ENCODE measurements around the gene ORAI3. TPM values are rescaled to one million over a fixed set of nuclear protein-coding genes. Genes with fewer than 3 reads are reported as not detected.

ORAI3 gene
- total RNA-seq (2021; ENCODE audit: unreplicated experiment), result 9.0 TPM
- 8.1 and 8.7 TPM in 2 replicates for polyA plus RNA-seq (2012)
- Bru-seq, nascent RNA, result percentile 45 among the genes with signal in this experiment
- BruChase-seq, experiment 1, labeled RNA remaining after a 6-hour chase, result percentile 78 among the genes with signal in this experiment
- percentile 64 among the genes with signal in this experiment for BruChase-seq, experiment 2, labeled RNA remaining after a 2-hour chase
- long read RNA-seq, transcript ORAI3-201 (2 exons, 2,206 nt), result major isoform, 15 of 18 reads
- long read RNA-seq, partial matches to known transcripts, result 0 of 18 reads
- long read RNA-seq, other reads (novel, unspliced or antisense), result 3 of 18 reads

GRCh38 chr16:30948667-30949649 lies at the start of gene ORAI3:
Gene ORAI3, plus strand, starts transcription at chr16:30949068. Its CDS starts 222 bp downstream, at chr16:30949290.
- Histone ChIP-seq H3K4me3 (replicated peaks in 1 of 2; ENCODE audit: low read depth in 1 of 2, low read length in 2 of 2) (peak within 1 kb of the TSS; percentile 65 to 77), H3K4me1 (ENCODE audit: control insufficient read depth in 1 of 2, insufficient read depth in 2 of 2, low read length in 2 of 2) (peaks cover 20 to 42% of the 10 kb centered on the region in 2 experiments), H3K9ac (ENCODE audit: low read length) (peak within 1 kb of the TSS; percentile 82), H4K20me1 (ENCODE audit: insufficient read depth) (no peaks in the 10 kb centered on the region), H3K36me3 (ENCODE audit: control insufficient read depth in 1 of 2, insufficient read depth in 2 of 2, low read length in 2 of 2) (peaks cover 7 to 12% of the 10 kb centered on the region in 2 experiments; a peak in 3 of 4 replicates), H3K9me2 (ENCODE audit: insufficient read depth) (no peaks in the 10 kb centered on the region), H2AFZ (ENCODE audit: low read depth, low read length, poor library complexity, severe bottlenecking) (no peak within 1 kb of the TSS), H3K27ac (ENCODE audit: low read depth, low read length) (peak within 1 kb of the TSS; percentile 96), H3K4me2 (ENCODE audit: low read length) (peak within 1 kb of the TSS; percentile 99), H3K9me3 (ENCODE audit: control insufficient read depth in 1 of 2, insufficient read depth in 1 of 2, low read depth in 1 of 2, low read length in 2 of 2) (no peaks in the 10 kb centered on the region), H3K79me2 (ENCODE audit: insufficient read depth, low read length) (peaks cover 3% of the 10 kb centered on the region; the same call in 1 of the 2 replicates), H3K27me3 (ENCODE audit: insufficient read depth, low read length) (no peaks in the 10 kb centered on the region)
- RAD21 ChIA-PET (ENCODE audit: low non-redundant PET in 1 of 2, low total read pairs in 2 of 2, uncharacterized antibody in 2 of 2, unreplicated experiment in 2 of 2), result no interaction called here
- POLR2A ChIA-PET, result interaction anchor here (0.6 kb wide), 2 partner anchors 126 to 411 kb away, joined by 3 to 4 read pairs; no protein-coding TSS in a partner anchor
- DNase-seq (ENCODE audit: low read depth, low spot score) (no peak), ATAC-seq (peak; percentile 61)
- CTCF ChIA-PET, result interaction anchor here (0.6 to 1.0 kb wide), 2 partner anchors 10 to 435 kb away, joined by 3 read pairs; no protein-coding TSS in a partner anchor
- BruUV-seq (replicated peaks), result no TSS peak
- intact Hi-C loops (cut with micrococcal nuclease), result no loop called here
- TF ChIP-seq CEBPB (IDR thresholded peaks at IDR 0.05; ENCODE audit: low read depth), result no peak
- peak; percentile 6 for TF ChIP-seq TCF7L2 (IDR thresholded peaks at IDR 0.05; ENCODE audit: borderline replicate concordance, extremely low read depth, insufficient read depth, insufficient read length)
- TF ChIP-seq POLR2A (IDR thresholded peaks at IDR 0.05; ENCODE audit: borderline replicate concordance, extremely low read depth, insufficient read depth, insufficient read length), result peak; percentile 28
- TF ChIP-seq POLR2AphosphoS5 (IDR thresholded peaks at IDR 0.05; ENCODE audit: low read depth, low read length), result peak; percentile 86
- peak; percentile 57; the same call in 1 of the 2 replicates for TF ChIP-seq ZFX (IDR thresholded peaks at IDR 0.05)
- no peak for TF ChIP-seq CBX3 (IDR thresholded peaks at IDR 0.05; ENCODE audit: low read depth)

GRCh38 chr16:30899794-30900193 lies 49.1 kb upstream of the ORAI3 start:
- intact Hi-C loops (cut with micrococcal nuclease), result loop anchor here (5.0 kb wide), 1 partner anchor 57 kb away; no protein-coding TSS in a partner anchor
- no peak for TF ChIP-seq MAX (IDR thresholded peaks at IDR 0.05)
- no peak for TF ChIP-seq JUND (IDR thresholded peaks at IDR 0.05)
- no peak for TF ChIP-seq RAD21 (IDR thresholded peaks at IDR 0.05; ENCODE audit: low read depth)
- no peak for TF ChIP-seq REST (IDR thresholded peaks at IDR 0.05; ENCODE audit: low read depth)
- TF ChIP-seq SIN3A (IDR thresholded peaks at IDR 0.05; ENCODE audit: low read depth), result no peak
- TF ChIP-seq CEBPB (IDR thresholded peaks at IDR 0.05; ENCODE audit: low read depth), result no peak
- TF ChIP-seq ATF3 (IDR thresholded peaks at IDR 0.05), result no peak
- TF ChIP-seq POLR2AphosphoS5 (IDR thresholded peaks at IDR 0.05; ENCODE audit: low read depth, low read length), result no peak
- no peak for TF ChIP-seq ZNF274 (IDR thresholded peaks at IDR 0.05; ENCODE audit: low read depth, low read length)
- TF ChIP-seq FOSL1 (IDR thresholded peaks at IDR 0.05; ENCODE audit: low read depth), result no peak
- no peak for TF ChIP-seq EGR1 (IDR thresholded peaks at IDR 0.05; ENCODE audit: low read depth)

More at GRCh38 chr16:30899794-30900193, 49.1 kb upstream of the ORAI3 start:
- Histone ChIP-seq H4K20me1 (ENCODE audit: insufficient read depth) (no peaks in the 10 kb centered on the region), H3K79me2 (ENCODE audit: insufficient read depth, low read length) (no peaks in the 10 kb centered on the region), H3K27me3 (ENCODE audit: insufficient read depth, low read length) (no peaks in the 10 kb centered on the region), H2AFZ (ENCODE audit: low read depth, low read length, poor library complexity, severe bottlenecking) (no peak overlapping the region), H3K9me2 (ENCODE audit: insufficient read depth) (no peaks in the 10 kb centered on the region), H3K4me2 (ENCODE audit: low read length) (no peak overlapping the region), H3K4me3 (replicated peaks in 1 of 2; ENCODE audit: low read depth in 1 of 2, low read length in 2 of 2) (no peak overlapping the region), H3K4me1 (ENCODE audit: control insufficient read depth in 1 of 2, insufficient read depth in 2 of 2, low read length in 2 of 2) (peaks cover 28 to 61% of the 10 kb centered on the region in 2 experiments), H3K9me3 (ENCODE audit: control insufficient read depth in 1 of 2, insufficient read depth in 1 of 2, low read depth in 1 of 2, low read length in 2 of 2) (no peaks in the 10 kb centered on the region), H3K9ac (ENCODE audit: low read length) (no peak overlapping the region), H3K36me3 (ENCODE audit: control insufficient read depth in 1 of 2, insufficient read depth in 2 of 2, low read length in 2 of 2) (no peaks in the 10 kb centered on the region), H3K27ac (ENCODE audit: low read depth, low read length) (no peak overlapping the region)
- BruUV-seq (replicated peaks), result no TSS peak
- ChIA-PET POLR2A (no interaction called here), RAD21 (ENCODE audit: low non-redundant PET in 1 of 2, low total read pairs in 2 of 2, uncharacterized antibody in 2 of 2, unreplicated experiment in 2 of 2) (no interaction called here), CTCF (no interaction called here)
- DNase-seq (ENCODE audit: low read depth, low spot score) (no peak), ATAC-seq (no peak)
